SK-N-DZ (cell line): Measurements from ENCODE around the gene LY6G6F.
"Not testable (repeated sequence)": the region's sequence is repeated elsewhere in the genome, so short reads cannot be mapped to it uniquely, and the experiment has no call there.

ENCODE experiments used
- DNase-seq: peaks from one replicate; pipeline ENCODE4 v3.0.0-alpha.2; 2015; ENCODE audit warnings: low spot score

LY6G6F gene

GRCh38 chr6:31702819-31703716 lies 3.6 kb upstream of the LY6G6F start, which contains the start of gene ABHD16A:
ABHD16A (minus strand) TSS chr6:31703324; CDS start chr6:31703281, 43 bp downstream.
- peak; percentile 97 for DNase-seq

GRCh38 chr6:31705931-31706330 lies 735 bp upstream of the LY6G6F start:
- DNase-seq: no peak

- DNase-seq: no peak
Observed at GRCh38 chr6:31707701-31708100, 1.0 kb downstream of the LY6G6F start.

- no peak for DNase-seq
Observed at GRCh38 chr6:31708224-31708623, 1.6 kb downstream of the LY6G6F start.

- not testable (repeated sequence) for DNase-seq
Observed at GRCh38 chr6:31709157-31709556, 2.5 kb downstream of the LY6G6F start.

- DNase-seq: no peak
Observed at GRCh38 chr6:31710523-31711219, 4.0 kb downstream of the LY6G6F start.

GRCh38 chr6:31711233-31711632 lies 4.6 kb downstream of the LY6G6F start:
- no peak for DNase-seq

- DNase-seq: no peak
Observed at GRCh38 chr6:31712296-31712695, 5.6 kb downstream of the LY6G6F start.

GRCh38 chr6:31713465-31713864 lies 6.8 kb downstream of the LY6G6F start:
- no peak for DNase-seq

GRCh38 chr6:31713991-31714684 lies 7.5 kb downstream of the LY6G6F start:
- DNase-seq: no peak

- DNase-seq: no peak
Observed at GRCh38 chr6:31715022-31715958, 8.6 kb downstream of the LY6G6F start, which contains the start of gene LY6G6D. LY6G6D (plus strand) TSS chr6:31715348; CDS start chr6:31715356, 8 bp downstream.

GRCh38 chr6:31717499-31718222 lies 11.0 kb downstream of the LY6G6F start:
- DNase-seq: peak; percentile 45

GRCh38 chr6:31718265-31718664 lies 11.6 kb downstream of the LY6G6F start:
- DNase-seq: no peak

- DNase-seq: no peak
Observed at GRCh38 chr6:31719001-31719400, 12.3 kb downstream of the LY6G6F start.

- DNase-seq: no peak
Observed at GRCh38 chr6:31720196-31720770, 13.6 kb downstream of the LY6G6F start.

GRCh38 chr6:31721351-31722020 lies 14.8 kb downstream of the LY6G6F start, which contains the start of gene LY6G6C:
LY6G6C (minus strand) TSS chr6:31721746; CDS start chr6:31721679, 67 bp downstream.
- no peak for DNase-seq

- DNase-seq: no peak
Observed at GRCh38 chr6:31722173-31722572, 15.5 kb downstream of the LY6G6F start.

- no peak for DNase-seq
Observed at GRCh38 chr6:31723245-31723979, 16.7 kb downstream of the LY6G6F start, which contains the start of gene MPIG6B. MPIG6B (plus strand) TSS chr6:31723373; CDS start chr6:31723384, 11 bp downstream.
